ENCODE data around the gene RTL1.

Gene RTL1

GRCh38 chr14:100871234-100872186 lies 32.0 kb downstream of the RTL1 start:
- Histone ChIP-seq H3K36me3 (ENCODE audit: insufficient read depth, low read length) (no peaks in the 10 kb centered on the region), H3K4me3 (ENCODE audit: low read depth in 1 of 2, low read length in 2 of 2) (no peak overlapping the region), H4K20me1 (ENCODE audit: insufficient read depth, low read length) (0 out of 2 replicates have a peak, but pooled peaks cover 4% of the 10 kb centered on the region), H3K9ac (ENCODE audit: low read depth, low read length) (no peak overlapping the region), H3K79me2 (ENCODE audit: insufficient read depth, low read length) (no peaks in the 10 kb centered on the region), H3K4me1 (ENCODE audit: insufficient read depth, low read length) (no peaks in the 10 kb centered on the region), H2AFZ (ENCODE audit: low read depth, low read length) (no peak overlapping the region), H3K27me3 (ENCODE audit: insufficient read depth, low read length, poor library complexity) (no peaks in the 10 kb centered on the region), H3K27ac (ENCODE audit: low read length) (no peak overlapping the region), H3K4me2 (ENCODE audit: insufficient read depth, low read length) (no peak overlapping the region), H3K9me3 (ENCODE audit: insufficient read depth, low read length, severe bottlenecking) (no peaks in the 10 kb centered on the region)
- TF ChIP-seq EZH2 (IDR thresholded peaks at IDR 0.05; ENCODE audit: borderline replicate concordance, low read depth, low read length, severe bottlenecking) = no peak
- no peak for TF ChIP-seq CTCF (IDR thresholded peaks at IDR 0.05; ENCODE audit: borderline replicate concordance, extremely low read depth, low read length, poor library complexity, severe bottlenecking)
- ATAC-seq (ENCODE audit: insufficient read depth, low read depth) (peak; percentile 32; the same call in 1 of the 3 replicates), DNase-seq (no peak)

- H3K4me1 ChIP-seq (ENCODE audit: insufficient read depth, low read length) = no peaks in the 10 kb centered on the region
- ATAC-seq (ENCODE audit: insufficient read depth, low read depth) = no peak
- no peak overlapping the region for H3K9ac ChIP-seq (ENCODE audit: low read depth, low read length)
- H3K27ac ChIP-seq (ENCODE audit: low read length) = no peak overlapping the region
- 0 out of 2 replicates have a peak, but pooled peaks cover 4% of the 10 kb centered on the region for H4K20me1 ChIP-seq (ENCODE audit: insufficient read depth, low read length)
- no peak overlapping the region for H2AFZ ChIP-seq (ENCODE audit: low read depth, low read length)
- no peaks in the 10 kb centered on the region for H3K36me3 ChIP-seq (ENCODE audit: insufficient read depth, low read length)
- H3K9me3 ChIP-seq (ENCODE audit: insufficient read depth, low read length, severe bottlenecking) = no peaks in the 10 kb centered on the region
- H3K4me2 ChIP-seq (ENCODE audit: insufficient read depth, low read length) = no peak overlapping the region
- no peak for DNase-seq
- H3K27me3 ChIP-seq (ENCODE audit: insufficient read depth, low read length, poor library complexity) = peaks cover 2% of the 10 kb centered on the region
- TF ChIP-seq EZH2 (IDR thresholded peaks at IDR 0.05; ENCODE audit: borderline replicate concordance, low read depth, low read length, severe bottlenecking) (no peak), CTCF (IDR thresholded peaks at IDR 0.05; ENCODE audit: borderline replicate concordance, extremely low read depth, low read length, poor library complexity, severe bottlenecking) (no peak)
- H3K79me2 ChIP-seq (ENCODE audit: insufficient read depth, low read length) = no peaks in the 10 kb centered on the region
- no peak overlapping the region for H3K4me3 ChIP-seq (ENCODE audit: low read depth in 1 of 2, low read length in 2 of 2)
Measured at GRCh38 chr14:100868621-100869370, 34.7 kb downstream of the RTL1 start.

GRCh38 chr14:100867631-100868315 lies 35.7 kb downstream of the RTL1 start:
- H3K4me1 ChIP-seq (ENCODE audit: insufficient read depth, low read length) = no peaks in the 10 kb centered on the region
- H3K4me3 ChIP-seq (ENCODE audit: low read depth in 1 of 2, low read length in 2 of 2) = no peak overlapping the region
- H3K27me3 ChIP-seq (ENCODE audit: insufficient read depth, low read length, poor library complexity) = peaks cover 2% of the 10 kb centered on the region
- 0 out of 2 replicates have a peak, but pooled peaks cover 4% of the 10 kb centered on the region for H4K20me1 ChIP-seq (ENCODE audit: insufficient read depth, low read length)
- no peak overlapping the region for H3K9ac ChIP-seq (ENCODE audit: low read depth, low read length)
- H3K9me3 ChIP-seq (ENCODE audit: insufficient read depth, low read length, severe bottlenecking) = peaks cover 5% of the 10 kb centered on the region
- no peaks in the 10 kb centered on the region for H3K79me2 ChIP-seq (ENCODE audit: insufficient read depth, low read length)
- ATAC-seq (ENCODE audit: insufficient read depth, low read depth) = no peak
- no peaks in the 10 kb centered on the region for H3K36me3 ChIP-seq (ENCODE audit: insufficient read depth, low read length)
- no peak overlapping the region for H3K4me2 ChIP-seq (ENCODE audit: insufficient read depth, low read length)
- no peak overlapping the region for H3K27ac ChIP-seq (ENCODE audit: low read length)
- no peak for TF ChIP-seq EZH2 (IDR thresholded peaks at IDR 0.05; ENCODE audit: borderline replicate concordance, low read depth, low read length, severe bottlenecking)
- no peak for DNase-seq
- H2AFZ ChIP-seq (ENCODE audit: low read depth, low read length) = no peak overlapping the region

Data from DND-41 (cell line).